Esophagus squamous epithelium (tissue), 4 donors: ENCODE results near the gene GLYATL3.

Experiments
- CTCF ChIP-seq, 6 experiments: fragments of 450-650 bp in 4 of 6; fragments of 200-600 bp in 2 of 6; sonication (generic) in 2 of 6; IDR thresholded peaks; one replicate each; pipeline ENCODE4 v1.5.1; 2016 to 2019; ENCODE audit warnings: antibody characterized with exemption in 6 of 6, mild to moderate bottlenecking in 4 of 6, moderate library complexity in 4 of 6
- POLR2A ChIP-seq, 4 donors: fragments of 450-650 bp; IDR thresholded peaks; one replicate each; pipeline ENCODE4 v1.6.1; 2017; ENCODE audit warnings: antibody characterized with exemption in 4 of 4, mild to moderate bottlenecking in 4 of 4, moderate library complexity in 3 of 4

- TF ChIP-seq POLR2A (IDR thresholded peaks at IDR 0.05) (no peak), CTCF (IDR thresholded peaks at IDR 0.05) (peak; percentile 40 to 91 (median 80))
These were observed 32.2 kb downstream of the GLYATL3 start for GRCh38 chr6:49531774-49532569.
